ENCODE data around the gene TTC34.

- TF ChIP-seq CTCF (IDR thresholded peaks at IDR 0.05 in 2 of 3, conservative IDR thresholded peaks at IDR 0.05 in 1 of 3; ENCODE audit: control insufficient read depth in 2 of 3, extremely low read depth in 1 of 3, insufficient read depth in 1 of 3, low read depth in 3 of 3, low read length in 3 of 3), result no peak
- no peak for TF ChIP-seq SIX5 (IDR thresholded peaks at IDR 0.05; ENCODE audit: low read depth, low read length, severe bottlenecking)
- TF ChIP-seq SRF (IDR thresholded peaks at IDR 0.05; ENCODE audit: low read depth in 2 of 2, low read length in 2 of 2), result no peak
- TF ChIP-seq EZH2 (IDR thresholded peaks at IDR 0.05; ENCODE audit: borderline replicate concordance, control insufficient read depth, low read depth, low read length), result no peak
- TF ChIP-seq SREBF2 (IDR thresholded peaks at IDR 0.05; ENCODE audit: low read length), result no peak
Measured at GRCh38 chr1:2629627-2630497, 171.6 kb downstream of the TTC34 start.

All from GM12878 (cell line).